ENCODE results near the gene PHF23. TPM values are rescaled to one million over a fixed set of nuclear protein-coding genes. Genes with fewer than 3 reads are reported as not detected.

Gene PHF23
- total and polyA plus RNA-seq, 9 of the 15 experiments (the other 6 are each of a cell fraction or from before 2014, with no cell fraction given): 7.4 to 87.5 (median 33.7) TPM

- TF ChIP-seq ZNF57 (CRISPR knock-in tag; IDR thresholded peaks at IDR 0.05): no peak
- peak in 1 of 2 experiments; percentile 35; a peak in 1 of 4 replicates for TF ChIP-seq RAD21 (CRISPR knock-in tag; conservative IDR thresholded peaks at IDR 0.05 in 1 of 2, IDR thresholded peaks at IDR 0.05 in 1 of 2)
- TF ChIP-seq SMAD3 (CRISPR knock-in tag; conservative IDR thresholded peaks at IDR 0.05): no peak
- TF ChIP-seq ZNF3 (CRISPR knock-in tag; IDR thresholded peaks at IDR 0.05): no peak
- no peak for TF ChIP-seq FOXA3 (CRISPR knock-in tag; conservative IDR thresholded peaks at IDR 0.05 in 1 of 2, IDR thresholded peaks at IDR 0.05 in 1 of 2)
- TF ChIP-seq ZNF830 (CRISPR knock-in tag; IDR thresholded peaks at IDR 0.05): no peak
- TF ChIP-seq MLLT1 (IDR thresholded peaks at IDR 0.05): no peak
- TF ChIP-seq KLF16 (IDR thresholded peaks at IDR 0.05): no peak
- peak; percentile 21 for TF ChIP-seq PRDM10 (IDR thresholded peaks at IDR 0.05; ENCODE audit: partially characterized antibody)
- peak in 1 of 2 experiments; percentile 93; a peak in 3 of 4 replicates for TF ChIP-seq SIX5 (IDR thresholded peaks at IDR 0.05; ENCODE audit: borderline replicate concordance in 1 of 2, insufficient read depth in 1 of 2, low read depth in 1 of 2, low read length in 2 of 2)
- TF ChIP-seq ATF1 (CRISPR knock-in tag; IDR thresholded peaks at IDR 0.05): no peak
- peak; percentile 64 for TF ChIP-seq ATF1 (tag; IDR thresholded peaks at IDR 0.05)
- TF ChIP-seq, protein P1, sequence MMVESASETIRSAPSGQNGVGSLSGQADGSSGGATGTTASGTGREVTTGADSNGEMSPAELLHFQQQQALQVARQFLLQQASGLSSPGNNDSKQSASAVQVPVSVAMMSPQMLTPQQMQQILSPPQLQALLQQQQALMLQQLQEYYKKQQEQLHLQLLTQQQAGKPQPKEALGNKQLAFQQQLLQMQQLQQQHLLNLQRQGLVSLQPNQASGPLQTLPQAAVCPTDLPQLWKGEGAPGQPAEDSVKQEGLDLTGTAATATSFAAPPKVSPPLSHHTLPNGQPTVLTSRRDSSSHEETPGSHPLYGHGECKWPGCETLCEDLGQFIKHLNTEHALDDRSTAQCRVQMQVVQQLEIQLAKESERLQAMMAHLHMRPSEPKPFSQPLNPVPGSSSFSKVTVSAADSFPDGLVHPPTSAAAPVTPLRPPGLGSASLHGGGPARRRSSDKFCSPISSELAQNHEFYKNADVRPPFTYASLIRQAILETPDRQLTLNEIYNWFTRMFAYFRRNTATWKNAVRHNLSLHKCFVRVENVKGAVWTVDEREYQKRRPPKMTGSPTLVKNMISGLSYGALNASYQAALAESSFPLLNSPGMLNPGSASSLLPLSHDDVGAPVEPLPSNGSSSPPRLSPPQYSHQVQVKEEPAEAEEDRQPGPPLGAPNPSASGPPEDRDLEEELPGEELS (CRISPR knock-in tag; IDR thresholded peaks at IDR 0.05; ENCODE audit: borderline replicate concordance): no peak
- no peak for TF ChIP-seq GTF2B (IDR thresholded peaks at IDR 0.05; ENCODE audit: extremely low read depth, insufficient read length)
- no peak; the same call in 1 of the 2 replicates for TF ChIP-seq EP400 (IDR thresholded peaks at IDR 0.05)
- TF ChIP-seq CBFB (CRISPR knock-in tag; IDR thresholded peaks at IDR 0.05): 0 out of 2 replicates have a peak, but pooled peaks have one; percentile 27
These were observed 24.7 kb downstream of the PHF23 start (continued) for GRCh38 chr17:7214300-7215135.

Data from K562 (cell line).